HG03108 (cell line): Measurements from ENCODE around the gene DNLZ.

Experiments used
- ATAC-seq: cut with Tn5 transposase; IDR thresholded peaks from one replicate; pipeline ENCODE4 v1.9.1; 2021; ENCODE audit warnings: moderate library complexity; ENCODE audit not compliant: unreplicated experiment

The DNLZ gene

GRCh38 chr9:136377341-136378169 is 14.0 kb upstream of the DNLZ start:
- ATAC-seq, result no peak

GRCh38 chr9:136376457-136376856 is 12.9 kb upstream of the DNLZ start:
- ATAC-seq, result no peak

GRCh38 chr9:136375096-136375495 is 11.6 kb upstream of the DNLZ start:
- no peak for ATAC-seq

GRCh38 chr9:136374183-136374575 is 10.6 kb upstream of the DNLZ start:
- no peak for ATAC-seq

- ATAC-seq, result no peak
Measured at GRCh38 chr9:136373300-136374182, 10.0 kb upstream of the DNLZ start, which contains the start of gene CARD9. CARD9 (minus strand) TSS chr9:136373669; CDS start chr9:136372078, 1,591 bp downstream.

- no peak for ATAC-seq
Measured at GRCh38 chr9:136372561-136373299, 9.2 kb upstream of the DNLZ start.

- ATAC-seq, result no peak
Measured at GRCh38 chr9:136372006-136372405, 8.5 kb upstream of the DNLZ start.

GRCh38 chr9:136371533-136371880 is 8.0 kb upstream of the DNLZ start:
- no peak for ATAC-seq

GRCh38 chr9:136370687-136371532 is 7.4 kb upstream of the DNLZ start:
- no peak for ATAC-seq

- ATAC-seq, result no peak
Measured at GRCh38 chr9:136370037-136370436, 6.5 kb upstream of the DNLZ start.

GRCh38 chr9:136368190-136368589 is 4.6 kb upstream of the DNLZ start:
- no peak for ATAC-seq

GRCh38 chr9:136367296-136368145 is 4.0 kb upstream of the DNLZ start:
- no peak for ATAC-seq

- no peak for ATAC-seq
Measured at GRCh38 chr9:136366826-136367225, 3.3 kb upstream of the DNLZ start.

- no peak for ATAC-seq
Measured at GRCh38 chr9:136365775-136366222, 2.3 kb upstream of the DNLZ start.

- ATAC-seq, result no peak
Measured at GRCh38 chr9:136364942-136365774, 1.6 kb upstream of the DNLZ start.

GRCh38 chr9:136363949-136364748 is 605 bp upstream of the DNLZ start:
- ATAC-seq, result no peak

- ATAC-seq, result no peak
Measured at GRCh38 chr9:136362450-136362784, 1.1 kb downstream of the DNLZ start.
